22Rv1 (cell line): ENCODE data around the gene FAM227B.
"Not testable (repeated sequence)": the region's sequence is repeated elsewhere in the genome, so short reads cannot be mapped to it uniquely, and the experiment has no call there.

Experiments
- H3K27ac ChIP-seq: fragments of 450-650 bp; 2 replicates; pipeline ENCODE4 v1.5.1; 2017
- CTCF ChIP-seq: fragments of 450-650 bp; IDR thresholded peaks from 2 replicates; pipeline ENCODE4 v1.5.1; 2017; ENCODE audit warnings: mild to moderate bottlenecking
- ZFX ChIP-seq: fragments of 450-650 bp; IDR thresholded peaks from 2 replicates; pipeline ENCODE4 v1.6.1; 2017; ENCODE audit warnings: antibody characterized with exemption, borderline replicate concordance

The FAM227B gene

GRCh38 chr15:49406352-49407118 lies 214.1 kb downstream of the FAM227B start:
- TF ChIP-seq ZFX (no peak), CTCF (no peak)
- no peak overlapping the region for H3K27ac ChIP-seq

- not testable (repeated sequence) for H3K27ac ChIP-seq
These were observed 217.9 kb downstream of the FAM227B start for GRCh38 chr15:49402515-49403296.

- TF ChIP-seq ZFX (no peak), CTCF (no peak)
- no peak overlapping the region for H3K27ac ChIP-seq
These were observed 233.1 kb downstream of the FAM227B start for GRCh38 chr15:49387471-49387870.

- TF ChIP-seq CTCF (no peak), ZFX (no peak)
- no peak overlapping the region for H3K27ac ChIP-seq
These were observed 237.4 kb downstream of the FAM227B start for GRCh38 chr15:49383266-49383665.

- no peak for TF ChIP-seq ZFX
- TF ChIP-seq CTCF, result no peak
- no peak overlapping the region for H3K27ac ChIP-seq
These were observed 238.2 kb downstream of the FAM227B start for GRCh38 chr15:49382394-49382793.

- no peak overlapping the region for H3K27ac ChIP-seq
- TF ChIP-seq CTCF (no peak), ZFX (no peak)
These were observed 239.7 kb downstream of the FAM227B start for GRCh38 chr15:49380912-49381311.

- H3K27ac ChIP-seq, result no peak overlapping the region
- TF ChIP-seq CTCF, result no peak
- no peak for TF ChIP-seq ZFX
These were observed 240.6 kb downstream of the FAM227B start for GRCh38 chr15:49379996-49380395.
